ENCODE results near the gene KCNAB1. TPM values are rescaled to one million over a fixed set of nuclear protein-coding genes. Genes with fewer than 3 reads are reported as not detected.
"Not testable (repeated sequence)": the region's sequence is repeated elsewhere in the genome, so short reads cannot be mapped to it uniquely, and the experiment has no call there.

KCNAB1 gene
- 1 to 10 TPM; 3.9 to 8.3 (median 5.4) TPM for total RNA-seq

- H3K27me3 ChIP-seq: peaks cover 0 to 4% of the 10 kb centered on the region in 2 donors
- peak within 1 kb of the TSS in 1 of 3 donors; percentile 27 for H3K4me3 ChIP-seq
- no peaks in the 10 kb centered on the region for H3K36me3 ChIP-seq
- TF ChIP-seq POLR2AphosphoS5 (IDR thresholded peaks at IDR 0.05) (no peak), POLR2A (IDR thresholded peaks at IDR 0.05) (no peak), CTCF (IDR thresholded peaks at IDR 0.05) (no peak)
- no peak for DNase-seq (ENCODE audit: low spot score in 2 of 2)
- no peaks in the 10 kb centered on the region for H3K4me1 ChIP-seq
- intact Hi-C loops (cut with DNase I; ENCODE audit: low total_unique reads): no loop called here
- no peaks in the 10 kb centered on the region for H3K9me3 ChIP-seq
- no peak within 1 kb of the TSS for H3K27ac ChIP-seq
These were observed at the start of gene KCNAB1 for GRCh38 chr3:156120528-156121251. KCNAB1 (plus strand) TSS chr3:156120578.

GRCh38 chr3:156071031-156071430, 49.3 kb upstream of the KCNAB1 start:
- no peaks in the 10 kb centered on the region for H3K4me1 ChIP-seq
- no peaks in the 10 kb centered on the region for H3K27me3 ChIP-seq
- H3K9me3 ChIP-seq: no peaks in the 10 kb centered on the region
- no peak overlapping the region for H3K4me3 ChIP-seq
- no peak overlapping the region for H3K27ac ChIP-seq
- H3K36me3 ChIP-seq: no peaks in the 10 kb centered on the region
- intact Hi-C loops (cut with DNase I; ENCODE audit: low total_unique reads): no loop called here
- TF ChIP-seq POLR2A (IDR thresholded peaks at IDR 0.05) (no peak), POLR2AphosphoS5 (IDR thresholded peaks at IDR 0.05) (no peak), CTCF (IDR thresholded peaks at IDR 0.05) (no peak)
- DNase-seq (ENCODE audit: low spot score in 2 of 2): no peak

- H3K27me3 ChIP-seq; H3K9me3 ChIP-seq; H3K27ac ChIP-seq; DNase-seq (ENCODE audit: low spot score in 2 of 2); H3K4me3 ChIP-seq; H3K36me3 ChIP-seq; intact Hi-C loops (cut with DNase I; ENCODE audit: low total_unique reads); H3K4me1 ChIP-seq: not testable (repeated sequence)
These were observed 47.3 kb upstream of the KCNAB1 start for GRCh38 chr3:156072950-156073657.

- no peak for TF ChIP-seq CTCF (IDR thresholded peaks at IDR 0.05)
- no peaks in the 10 kb centered on the region for H3K27me3 ChIP-seq
- no peak overlapping the region for H3K27ac ChIP-seq
- no peaks in the 10 kb centered on the region for H3K9me3 ChIP-seq
- no peak for DNase-seq (ENCODE audit: low spot score in 2 of 2)
- no peaks in the 10 kb centered on the region for H3K4me1 ChIP-seq
- H3K36me3 ChIP-seq: no peaks in the 10 kb centered on the region
- intact Hi-C loops (cut with DNase I; ENCODE audit: low total_unique reads): no loop called here
- no peak overlapping the region for H3K4me3 ChIP-seq
These were observed 30.3 kb upstream of the KCNAB1 start for GRCh38 chr3:156090126-156090525.

- H3K27me3 ChIP-seq: no peaks in the 10 kb centered on the region
- H3K4me1 ChIP-seq: no peaks in the 10 kb centered on the region
- H3K27ac ChIP-seq: no peak overlapping the region
- H3K36me3 ChIP-seq: no peaks in the 10 kb centered on the region
- TF ChIP-seq CTCF (IDR thresholded peaks at IDR 0.05) (no peak), POLR2AphosphoS5 (IDR thresholded peaks at IDR 0.05) (no peak), POLR2A (IDR thresholded peaks at IDR 0.05) (no peak)
- no peak overlapping the region for H3K4me3 ChIP-seq
- no peaks in the 10 kb centered on the region for H3K9me3 ChIP-seq
- intact Hi-C loops (cut with DNase I; ENCODE audit: low total_unique reads): no loop called here
- DNase-seq (ENCODE audit: low spot score in 2 of 2): no peak
These were observed 26.4 kb upstream of the KCNAB1 start for GRCh38 chr3:156093964-156094363.

All from breast epithelium (tissue), 4 donors.